GM21390 (cell line): Measurements from ENCODE around the gene HOXB1.

Experiments used
- ATAC-seq: cut with Tn5 transposase; IDR thresholded peaks from one replicate; pipeline ENCODE4 v1.9.1; 2021; ENCODE audit not compliant: unreplicated experiment

The HOXB1 gene

DNA sequence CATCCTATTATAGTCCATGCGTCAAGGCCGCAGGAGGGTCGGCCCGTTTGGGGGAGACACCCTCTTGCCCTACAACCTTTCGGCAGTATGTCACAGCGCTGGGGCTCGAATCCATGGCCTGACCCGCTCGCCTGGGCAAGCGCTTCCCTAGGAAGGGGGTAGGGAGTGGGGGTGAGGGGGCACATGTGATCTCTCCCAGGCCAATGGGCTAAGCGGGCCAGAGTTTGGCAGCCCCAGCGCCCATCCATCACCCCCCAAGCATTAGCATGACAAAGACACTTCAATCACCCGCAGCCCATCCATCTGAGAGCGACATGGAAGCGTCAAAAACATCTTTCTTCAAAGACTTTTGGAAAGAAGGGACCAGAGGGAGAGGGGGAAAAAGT lies at the start of gene HOXB1:
HOXB1 (minus strand) TSS at position 125 of the 386 bp plus-strand sequence; CDS start at position 18, 107 bp downstream.
- no peak for ATAC-seq

DNA sequence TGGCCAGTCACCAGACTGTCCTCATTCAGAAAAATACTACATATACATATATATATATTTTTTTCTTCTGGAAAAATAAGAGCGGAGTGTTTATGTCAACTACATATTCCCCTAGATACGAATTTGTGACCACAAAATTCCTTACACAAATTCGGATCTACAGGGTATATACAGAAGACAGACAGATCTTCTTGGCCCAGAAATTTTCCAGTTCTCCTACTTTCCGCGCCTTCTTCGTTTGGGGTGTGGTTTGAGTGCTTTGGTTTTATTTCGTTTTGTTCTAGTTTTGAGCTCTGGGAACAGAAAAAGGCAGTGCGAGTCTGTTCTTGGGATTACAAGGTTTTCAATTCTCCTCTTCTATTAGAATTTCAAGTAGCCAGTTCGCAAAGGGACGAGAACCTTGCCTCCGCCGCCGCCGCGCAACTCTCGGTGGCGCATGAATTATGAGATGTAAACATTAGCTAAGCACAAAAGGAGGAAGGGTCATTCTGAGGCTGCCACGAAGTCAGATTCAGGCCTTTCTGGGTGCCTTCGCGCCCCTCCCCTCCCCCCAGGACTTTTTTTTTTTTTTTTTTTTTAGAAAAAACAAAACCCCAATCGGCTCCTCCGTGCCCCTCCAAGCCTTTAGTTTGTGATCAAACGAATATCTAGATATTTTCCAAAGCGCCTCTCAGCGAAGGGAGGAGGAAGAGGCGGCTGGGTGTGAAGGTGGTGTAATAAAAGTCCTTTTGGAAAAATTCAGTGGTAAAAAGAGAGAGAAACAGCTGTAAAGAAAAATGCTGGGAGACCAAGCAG lies 49.1 kb upstream of the HOXB1 start:
- no peak for ATAC-seq

DNA sequence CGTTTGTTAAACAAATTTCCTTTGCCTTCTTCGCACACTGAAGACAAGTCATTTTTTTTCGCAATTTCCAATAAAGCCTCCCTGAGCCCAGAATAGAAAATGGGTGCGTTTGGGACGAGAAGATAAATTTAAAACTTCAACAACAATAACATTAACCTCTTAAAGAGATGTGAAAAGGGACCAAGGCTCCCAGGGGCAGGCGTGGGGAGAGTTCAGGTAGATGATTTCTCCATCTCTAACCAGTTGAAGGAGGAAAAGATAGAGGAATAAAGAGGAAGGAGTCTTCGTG lies 48.6 kb upstream of the HOXB1 start:
- no peak for ATAC-seq

DNA sequence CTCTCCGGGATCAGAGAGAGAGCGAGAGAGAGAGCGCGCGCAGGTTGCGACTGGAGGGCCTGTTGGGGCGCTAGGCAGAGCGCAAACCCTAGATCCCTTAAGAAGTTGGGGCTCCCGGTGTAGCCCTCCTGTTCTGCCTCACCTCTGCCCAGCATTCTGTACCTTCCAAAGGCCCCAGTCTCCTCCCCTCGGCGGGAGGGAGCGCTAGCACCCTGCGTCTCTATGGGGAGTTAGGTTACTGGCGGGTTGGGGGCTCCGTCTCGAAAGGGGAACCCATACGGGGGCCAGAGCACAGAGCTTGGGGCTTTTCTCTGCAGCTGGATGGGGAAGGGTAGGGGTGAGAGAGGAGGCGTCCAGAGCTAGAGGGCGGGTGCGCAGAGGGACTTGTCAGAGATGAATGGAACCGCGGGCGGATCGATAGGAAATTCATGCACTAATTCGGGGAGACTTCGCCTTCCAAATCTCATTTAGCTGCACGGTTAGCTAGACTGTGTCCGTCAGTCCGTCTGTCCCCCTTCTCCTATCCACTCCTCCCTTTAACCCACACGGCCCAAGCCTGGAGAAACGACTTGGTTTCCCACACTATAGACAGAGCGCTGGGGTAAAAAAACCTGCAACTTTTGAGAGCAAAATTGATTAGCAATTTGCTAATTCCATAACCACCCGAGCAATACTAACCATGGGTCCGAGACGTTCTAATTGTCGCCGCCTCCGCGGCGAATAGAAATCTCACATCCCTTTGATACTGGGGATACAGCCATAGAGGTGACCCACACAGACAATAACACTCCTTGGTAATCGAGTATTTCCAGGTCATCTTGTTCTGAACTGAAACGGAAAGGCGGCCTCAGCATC lies 48.0 kb upstream of the HOXB1 start:
- ATAC-seq, result peak; percentile 33

DNA sequence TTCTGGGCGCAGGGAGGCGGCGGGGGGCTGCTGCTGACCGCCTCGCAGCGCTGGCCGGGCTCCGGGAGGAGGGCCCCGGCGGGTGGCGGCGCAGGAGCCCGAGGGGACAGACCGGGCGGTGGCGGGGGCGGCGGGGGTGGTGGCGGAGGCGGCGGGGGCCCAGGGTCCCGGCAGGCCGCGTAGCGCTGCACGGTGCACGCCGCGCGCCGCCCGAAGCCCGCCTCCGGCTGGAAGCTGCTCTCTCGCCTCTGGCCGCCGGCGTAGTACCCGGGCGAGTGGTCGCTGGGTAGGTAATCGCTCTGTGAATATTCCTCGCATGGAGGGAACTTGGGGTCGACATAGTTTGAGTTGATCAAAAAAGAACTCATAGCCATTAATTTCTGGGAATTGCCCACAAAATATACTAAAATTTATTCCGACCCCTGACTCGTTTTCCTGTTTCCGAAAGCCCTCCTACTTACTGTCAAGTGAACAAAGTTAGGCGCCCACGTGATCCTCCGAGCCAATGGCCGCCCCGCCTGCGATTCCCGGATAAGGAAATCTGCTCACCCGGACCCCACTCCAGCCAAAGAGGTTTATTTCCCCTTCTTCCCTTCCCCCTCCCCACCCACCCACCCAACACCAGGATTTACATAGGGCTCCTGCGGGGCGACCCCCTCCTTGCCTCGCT lies 47.3 kb upstream of the HOXB1 start, which contains the start of gene HOXB4:
HOXB4 (minus strand) TSS at position 405 of the 670 bp plus-strand sequence; CDS start at position 374, 31 bp downstream.
- peak; percentile 41 for ATAC-seq

DNA sequence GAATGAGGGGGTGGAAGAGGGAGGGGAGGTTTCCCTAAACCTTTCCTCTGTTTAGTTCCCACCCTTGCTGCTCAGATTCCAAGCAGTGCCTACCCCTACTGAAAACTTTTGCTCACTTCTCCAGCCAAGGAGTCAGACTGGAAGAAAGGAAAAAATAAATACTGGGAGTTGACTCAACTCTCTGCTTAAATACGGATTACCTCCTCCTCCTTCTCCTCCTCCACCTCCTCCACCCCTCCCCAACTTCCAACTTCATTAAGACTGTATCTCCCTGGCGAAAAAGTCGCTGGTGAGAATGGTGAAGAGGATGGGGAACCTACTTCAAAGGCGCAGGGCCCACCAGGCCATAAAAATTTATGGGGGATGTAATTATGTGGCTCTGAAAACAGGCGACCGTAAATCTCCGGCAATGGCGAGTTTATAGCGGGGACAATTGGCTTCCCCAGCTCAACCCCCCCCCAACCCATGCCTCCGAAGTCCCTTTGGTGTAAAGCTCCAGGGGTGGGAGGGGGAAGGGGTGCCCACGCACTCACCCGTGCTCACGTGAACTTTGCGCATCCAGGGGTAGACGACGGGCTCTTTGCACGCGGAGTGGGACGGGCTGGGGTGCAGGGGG lies 46.6 kb upstream of the HOXB1 start:
- no peak for ATAC-seq

DNA sequence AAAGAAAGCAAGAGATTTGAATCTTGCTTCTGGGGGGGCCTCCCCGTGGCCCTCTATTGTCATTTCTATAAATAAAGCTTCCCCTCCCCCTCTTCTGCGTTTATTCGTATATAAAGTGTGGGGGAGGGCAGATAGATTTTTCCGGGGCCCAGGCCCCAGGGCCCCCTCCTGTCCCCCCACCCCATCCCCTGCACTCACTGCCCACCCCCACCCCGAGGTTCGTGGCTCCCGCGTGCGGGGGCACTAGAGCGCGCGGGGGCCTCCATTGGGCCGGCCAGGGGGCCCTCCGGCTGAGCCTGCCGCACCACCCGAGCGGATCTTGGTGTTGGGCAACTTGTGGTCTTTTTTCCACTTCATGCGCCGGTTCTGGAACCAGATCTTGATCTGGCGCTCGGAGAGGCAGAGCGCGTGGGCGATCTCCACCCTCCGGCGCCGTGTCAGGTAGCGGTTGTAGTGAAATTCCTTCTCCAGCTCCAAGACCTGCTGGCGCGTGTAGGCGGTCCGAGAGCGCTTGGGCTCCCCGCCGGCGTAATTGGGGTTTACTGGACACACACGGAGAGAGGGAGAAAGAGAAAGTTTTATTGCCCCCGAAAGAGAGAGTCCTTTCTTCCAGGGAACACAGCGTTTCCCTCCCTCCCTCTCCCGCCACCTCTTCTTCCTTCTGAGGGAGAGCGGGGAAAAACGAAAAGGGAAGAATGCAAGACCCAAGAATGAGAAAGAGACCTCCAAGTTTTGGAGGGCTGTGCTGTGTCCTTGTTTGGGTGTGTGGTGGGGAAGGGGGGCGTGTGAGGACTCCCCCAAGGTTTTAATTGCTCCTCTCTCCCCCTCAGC lies 45.9 kb upstream of the HOXB1 start:
- ATAC-seq, result no peak

DNA sequence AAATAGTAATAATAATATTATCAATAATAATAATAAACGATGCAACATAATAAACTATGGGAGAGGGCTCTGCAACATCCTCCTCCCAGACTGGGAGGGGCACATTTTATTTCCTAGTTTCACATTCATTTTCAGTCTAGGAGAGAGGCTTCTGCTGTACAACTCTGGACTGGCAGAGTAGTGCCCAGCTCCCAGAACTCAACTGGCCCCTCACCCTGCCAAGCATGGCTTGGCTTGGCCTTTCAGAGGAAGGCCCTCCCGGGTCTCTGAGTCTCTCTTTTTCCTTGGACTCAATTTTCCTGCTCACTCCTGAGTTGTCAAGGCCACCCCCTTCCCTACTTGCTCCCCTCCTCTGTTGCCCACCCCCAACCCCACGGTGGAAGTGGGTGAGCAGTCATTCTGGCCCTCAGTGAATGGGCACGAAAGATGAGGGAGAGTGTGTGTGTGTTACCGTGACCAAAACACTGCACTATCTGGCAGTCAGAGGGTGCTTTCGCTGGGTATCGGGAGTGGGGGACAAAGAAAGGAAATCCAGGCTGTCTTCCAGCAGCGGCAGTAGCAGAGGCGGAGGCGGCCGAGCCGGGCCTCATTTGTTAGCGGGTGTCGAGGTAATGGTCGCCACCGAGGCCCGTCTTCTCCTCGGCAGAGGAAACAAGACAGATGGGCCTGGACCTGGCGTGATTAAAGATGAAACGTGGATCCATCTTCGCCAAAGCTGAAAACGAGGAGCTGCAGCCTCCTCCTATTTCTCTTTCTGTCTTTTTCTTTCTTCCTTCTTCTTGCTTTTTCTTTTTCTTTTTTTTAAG lies 45.1 kb upstream of the HOXB1 start:
- no peak for ATAC-seq

DNA sequence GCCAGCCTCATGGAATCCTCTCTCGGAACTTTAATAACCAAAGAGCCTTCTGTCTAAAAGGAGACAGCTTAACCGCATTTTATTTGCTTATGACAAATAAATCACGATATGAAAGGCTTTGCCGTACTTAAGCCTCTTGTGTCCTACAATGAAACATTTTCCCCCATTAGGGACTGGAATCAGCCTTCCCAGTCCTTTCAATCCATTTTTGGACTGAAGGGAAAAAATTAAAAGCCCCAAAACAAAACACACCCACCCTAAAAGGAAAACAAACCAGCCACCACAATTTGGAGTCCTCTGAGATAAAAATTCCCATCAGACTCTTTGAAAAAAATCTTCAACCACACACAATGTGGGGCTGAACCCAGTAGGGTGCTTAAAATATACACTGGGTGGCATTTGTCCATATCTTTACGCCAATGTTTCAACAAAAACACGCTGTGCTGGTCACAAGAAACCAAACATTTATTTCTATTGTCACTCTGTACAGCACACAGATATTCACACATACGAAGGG lies 44.3 kb upstream of the HOXB1 start:
- ATAC-seq, result no peak

DNA sequence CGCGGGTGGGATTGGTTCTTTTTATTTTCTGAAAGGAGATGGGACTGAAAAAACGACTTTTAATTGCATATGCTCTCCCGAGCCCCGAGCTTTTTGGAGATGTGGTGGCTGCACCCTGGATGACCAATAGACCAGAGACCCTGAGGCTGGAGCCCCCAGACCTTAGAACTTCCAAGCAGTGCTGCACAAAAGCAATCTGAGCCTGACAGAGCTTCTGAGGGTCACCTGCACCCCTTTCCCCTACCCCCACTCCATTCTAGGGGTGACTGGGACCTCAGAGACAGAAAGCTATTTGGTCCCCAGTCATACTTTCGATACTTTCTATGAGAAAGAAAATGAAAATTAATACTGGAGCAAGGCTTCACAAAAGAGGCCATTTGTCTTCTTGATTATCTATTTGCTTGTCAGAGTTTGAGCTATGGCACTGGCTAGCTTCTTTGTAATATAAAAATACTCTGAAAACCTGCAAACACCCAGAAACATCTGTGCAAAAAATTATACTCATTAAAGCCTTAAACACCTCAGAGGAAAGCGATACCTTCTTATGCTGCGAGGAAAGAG lies 43.8 kb upstream of the HOXB1 start:
- ATAC-seq, result no peak

DNA sequence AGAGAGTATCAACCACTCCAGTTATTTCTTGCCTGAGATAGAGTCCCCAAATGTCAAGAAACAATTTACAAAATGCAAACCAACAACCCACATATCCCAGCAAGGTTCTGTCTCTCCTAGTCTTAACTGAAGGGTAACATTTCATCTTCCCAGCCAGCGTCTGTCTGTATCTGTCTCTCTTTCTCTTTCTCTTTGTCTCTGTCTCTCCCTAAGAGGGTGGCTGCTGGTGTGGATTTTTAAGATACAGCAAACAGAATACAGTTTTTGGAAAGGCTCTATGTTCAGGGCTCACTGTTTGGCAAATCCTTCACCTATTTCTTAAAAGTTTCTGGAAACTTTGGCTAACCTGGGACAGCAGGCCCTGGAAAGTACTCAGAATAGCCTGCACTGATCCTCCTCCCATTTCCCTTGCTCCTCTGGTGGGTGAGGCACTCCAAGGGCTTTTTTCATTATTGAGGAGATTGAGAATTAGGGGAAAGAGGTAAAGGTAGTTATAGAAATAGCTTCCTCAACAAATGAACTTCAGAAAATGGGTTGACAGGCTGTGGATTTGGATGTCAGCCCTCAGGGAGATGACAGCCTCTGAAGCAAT lies 41.1 kb upstream of the HOXB1 start:
- ATAC-seq, result no peak

DNA sequence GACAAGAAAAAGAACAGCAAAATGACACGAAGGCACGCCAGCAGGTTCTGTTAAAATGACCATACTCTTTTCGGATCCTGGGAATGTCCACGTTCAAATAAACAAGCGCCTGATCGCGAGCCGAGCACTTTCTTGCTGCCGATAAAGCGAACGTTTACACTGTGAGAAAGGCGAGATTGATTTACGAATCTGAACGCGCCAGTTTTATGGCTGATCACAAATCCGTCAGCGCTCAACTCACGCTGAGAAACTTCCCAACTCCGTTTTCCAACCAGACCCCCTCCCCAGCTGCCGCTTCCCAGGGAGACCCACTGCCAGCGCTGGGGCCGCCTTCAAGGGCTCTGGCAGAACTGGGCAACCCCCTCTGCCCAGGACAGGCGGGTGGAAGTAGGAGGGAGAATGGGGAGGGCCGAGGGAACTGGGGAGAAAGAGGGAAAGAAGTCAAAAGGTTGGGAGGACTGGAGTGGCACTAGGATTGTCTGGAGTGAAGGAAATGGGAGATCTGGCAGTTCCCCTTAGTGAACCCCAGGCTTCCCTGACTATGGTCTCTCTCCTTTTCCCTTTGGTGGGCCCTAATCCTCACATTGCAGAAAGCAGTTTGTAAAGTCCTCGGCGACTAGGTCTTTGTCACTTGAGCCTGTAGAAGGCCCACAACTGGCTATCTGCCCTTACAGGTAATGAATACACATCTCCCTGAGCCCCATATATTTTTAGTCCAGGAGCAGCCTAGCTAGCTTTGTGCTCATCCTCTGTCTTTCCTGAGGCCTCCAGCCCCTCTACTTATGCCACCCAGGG lies 40.4 kb upstream of the HOXB1 start:
- no peak for ATAC-seq

DNA sequence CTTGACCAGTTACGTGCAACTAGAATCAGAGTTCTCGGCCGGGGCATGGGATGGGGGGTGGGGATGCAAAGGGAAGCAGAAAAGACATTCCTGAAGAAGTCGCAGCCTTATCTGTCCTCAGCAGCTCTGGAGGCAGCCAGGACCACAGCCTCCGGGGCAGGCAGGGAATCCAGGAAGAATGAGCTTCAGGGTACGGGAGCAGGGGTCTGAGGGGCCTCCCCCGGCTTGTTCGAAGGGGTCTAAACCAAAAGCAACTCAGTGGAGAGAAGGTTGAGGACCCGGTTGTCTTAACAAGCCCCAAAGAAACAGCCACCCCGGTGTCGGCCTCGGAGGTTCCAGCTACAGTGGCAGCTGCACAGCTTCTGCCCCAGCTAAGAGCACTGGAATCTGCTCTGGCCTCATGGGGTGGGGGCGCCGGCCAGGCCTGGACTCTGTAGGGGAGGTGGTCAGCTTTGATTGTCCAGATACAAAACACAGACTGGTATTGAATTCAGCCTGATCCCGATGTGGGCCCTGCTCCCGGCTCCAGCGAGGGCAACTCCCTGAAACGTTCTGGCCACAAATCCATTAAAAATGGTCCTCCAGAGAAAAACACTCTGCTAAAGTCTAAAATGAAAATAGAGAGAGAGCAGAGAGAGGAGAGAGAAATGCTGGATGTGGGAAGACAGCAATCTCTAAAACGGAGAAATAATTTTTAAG lies 39.7 kb upstream of the HOXB1 start:
- ATAC-seq, result no peak

DNA sequence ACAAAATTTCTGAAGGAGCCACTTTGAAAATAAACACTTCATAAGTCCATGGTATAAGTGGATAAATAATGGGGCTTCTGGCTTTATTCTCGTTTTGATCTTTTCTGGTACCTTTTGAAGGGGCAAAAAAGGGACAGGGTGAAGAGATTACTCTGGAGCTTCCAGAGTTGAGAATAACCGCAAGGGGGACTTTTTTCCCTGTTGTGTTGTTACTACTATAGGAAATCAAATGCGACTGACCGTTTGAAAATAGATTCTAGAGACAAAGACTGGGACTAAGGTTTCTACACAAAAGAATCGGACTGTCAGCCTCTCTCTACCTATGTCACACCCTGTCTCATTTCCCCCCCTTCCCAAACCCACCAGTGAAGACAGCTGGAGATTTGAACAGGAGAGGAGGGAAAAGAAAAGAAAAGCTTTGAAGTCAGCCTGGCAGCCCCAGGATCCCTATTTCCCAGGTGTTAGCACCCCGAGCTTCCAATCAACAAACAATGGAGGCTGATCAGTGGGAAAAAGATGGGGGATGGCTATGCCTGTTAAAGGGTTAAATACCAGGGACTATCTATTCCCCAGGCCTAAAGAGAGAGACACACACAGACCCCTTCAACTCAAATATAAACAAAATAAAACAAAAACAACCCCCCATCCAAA lies 39.0 kb upstream of the HOXB1 start:
- ATAC-seq, result no peak

DNA sequence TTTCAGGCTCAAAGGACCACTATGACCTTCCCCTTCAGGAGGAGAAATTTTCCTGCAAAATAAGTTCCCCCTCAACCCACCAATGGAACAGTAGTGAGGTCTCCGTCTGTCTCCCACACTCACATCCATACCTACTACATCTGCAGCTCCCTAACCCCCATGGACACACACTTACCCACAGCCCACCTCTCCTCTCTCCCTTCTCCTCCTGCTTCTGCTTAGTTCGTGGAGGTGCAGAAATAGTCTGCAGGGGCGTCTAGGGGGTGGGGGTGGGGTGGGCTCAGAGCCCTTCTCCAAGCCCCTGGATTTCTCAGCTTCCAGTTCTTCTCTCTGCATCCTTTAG lies 38.4 kb upstream of the HOXB1 start:
- no peak for ATAC-seq

DNA sequence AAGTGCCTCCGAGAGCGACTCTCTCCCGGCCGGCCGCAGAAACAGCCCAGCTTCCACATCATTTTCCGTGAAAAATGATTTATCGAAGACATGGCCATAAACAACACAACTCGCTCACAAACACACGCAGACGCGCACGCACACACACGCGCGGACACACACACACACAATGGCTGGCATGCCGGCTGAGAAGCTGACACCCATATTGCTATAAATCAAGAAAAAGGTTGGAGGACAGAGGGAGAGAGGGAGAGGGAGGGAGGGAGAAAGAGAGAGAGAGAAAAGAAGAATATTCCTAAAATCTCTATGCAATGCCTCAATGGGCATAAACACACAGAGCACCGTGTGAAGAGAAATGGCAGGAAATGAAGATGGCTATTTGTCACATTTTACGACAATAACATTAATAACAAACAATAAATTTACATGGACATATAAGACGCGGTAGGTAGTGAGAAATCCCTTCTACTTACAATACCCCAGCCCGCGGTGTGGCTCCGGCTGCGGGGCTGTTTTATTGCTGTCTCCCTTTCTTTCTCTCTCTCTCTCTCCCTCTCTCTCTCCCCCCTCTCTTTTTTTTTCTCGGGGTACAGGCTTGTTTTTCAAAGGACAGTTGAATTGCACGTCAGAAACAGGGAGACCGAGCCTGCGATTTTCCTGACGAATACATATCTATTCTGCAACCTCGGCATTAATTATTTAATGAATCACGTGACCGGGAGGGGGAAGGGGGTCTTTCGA lies 37.9 kb upstream of the HOXB1 start:
- no peak for ATAC-seq
